K562 (cell line): Measurements from ENCODE around the gene INPP4B. TPM values are rescaled to one million over a fixed set of nuclear protein-coding genes. Genes with fewer than 3 reads are reported as not detected.

Source experiments
- CC2D1A ChIP-seq: fragments of 450-650 bp; IDR thresholded peaks from 2 replicates; pipeline ENCODE4 v1.6.1; 2017; ENCODE audit warnings: mild to moderate bottlenecking
- ETV5 ChIP-seq: sonication (generic); formaldehyde crosslinking; IDR thresholded peaks from 2 replicates; pipeline ENCODE4 v1.4.0; 2020; ENCODE audit warnings: low read depth, mild to moderate bottlenecking, missing genetic modification reagents
- FOXJ3 ChIP-seq: sonication (generic); formaldehyde crosslinking; IDR thresholded peaks from 2 replicates; pipeline ENCODE4 v1.4.0; 2020; ENCODE audit warnings: mild to moderate bottlenecking, missing genetic modification reagents
- GABPB1 ChIP-seq: sonication (generic); formaldehyde crosslinking; IDR thresholded peaks from 2 replicates; pipeline ENCODE4 v1.8.0; 2022; ENCODE audit warnings: mild to moderate bottlenecking, missing genetic modification reagents
- GTF2F1 ChIP-seq: IDR thresholded peaks from 2 replicates; pipeline ENCODE4 v1.6.1; 2011; ENCODE audit warnings: low read depth, low read length, improper control_type of control experiment
- MYBL2 ChIP-seq, 2 experiments: fragments of 450-650 bp in 1 of 2; sonication (generic) in 1 of 2; formaldehyde crosslinking in 1 of 2; IDR thresholded peaks; 2 replicates each; pipeline versions ENCODE4 v1.6.1 to v1.8.1; 2017 to 2022; ENCODE audit warnings: borderline replicate concordance in 1 of 2, inconsistent platforms in 1 of 2, low read depth in 1 of 2, mild to moderate bottlenecking in 1 of 2, missing genetic modification reagents in 1 of 2, moderate library complexity in 1 of 2
- NCOA2 ChIP-seq, 2 experiments: fragments of 450-650 bp; IDR thresholded peaks; 2 replicates each; pipeline ENCODE4 v1.6.1; 2018; ENCODE audit warnings: mild to moderate bottlenecking in 2 of 2, moderate library complexity in 1 of 2; ENCODE audit not compliant: partially characterized antibody in 2 of 2
- SAP30 ChIP-seq: fragments of 200-600 bp; sonication (generic); IDR thresholded peaks from 2 replicates; pipeline ENCODE4 v1.6.1; 2012; ENCODE audit warnings: borderline replicate concordance, low read depth, mild to moderate bottlenecking, moderate library complexity, low read length, control low read depth, inconsistent platforms; ENCODE audit not compliant: insufficient read depth, poor library complexity, severe bottlenecking
- SP1 ChIP-seq: sonication (generic); formaldehyde crosslinking; IDR thresholded peaks from 2 replicates; pipeline ENCODE4 v1.8.1; 2022; ENCODE audit warnings: mild to moderate bottlenecking, missing genetic modification reagents
- ZBTB40 ChIP-seq, 2 experiments: fragments of 450-650 bp in 1 of 2; sonication (generic) in 1 of 2; formaldehyde crosslinking in 1 of 2; IDR thresholded peaks; 2 replicates each; pipeline versions ENCODE4 v1.7.1 to v1.9.0; 2016 to 2022; ENCODE audit warnings: inconsistent platforms in 1 of 2, mild to moderate bottlenecking in 1 of 2, missing genetic modification reagents in 1 of 2
- ZNF644 ChIP-seq: fragments of 200-800 bp; sonication (Bioruptor generic); IDR thresholded peaks from 2 replicates; pipeline ENCODE4 v1.6.1; 2016; ENCODE audit warnings: low read depth, missing genetic modification characterization, missing compliant biosample characterization
- polyA plus RNA-seq, 8 experiments: library from polyadenylated mRNA; depleted of rRNA in 4 of 8; stranded (reverse) in 5 of 8; unstranded in 3 of 8; fragments of >200 nt; fragmentation: Nextera tagmentation in 2 of 8; fragmentation: Illumina TruSeq in 1 of 8; extraction: Ambion mirVana in 2 of 8; extraction: Trizol in 1 of 8; gene quantifications; 2 replicates each; pipeline versions ENCODE4 v1.2.1 to v1.2.3, GENCODE V29; 2011 to 2014; ENCODE audit warnings: inconsistent platforms in 1 of 8, missing spikeins in 1 of 8
- total RNA-seq, 7 experiments: library from RNA; depleted of rRNA in 6 of 7; stranded (reverse); fragments of >200 nt in 6 of 7; fragmentation: Illumina TruSeq in 2 of 7; extraction: Trizol in 2 of 7; gene quantifications; 2 replicates each; pipeline versions ENCODE4 v1.2.1 to v1.2.3, GENCODE V29; 2011 to 2021; ENCODE audit warnings: low replicate concordance in 1 of 7

INPP4B gene
- total and polyA plus RNA-seq, 9 of the 15 experiments (the other 6 are each of a cell fraction or from before 2014, with no cell fraction given), result 0.04 to 0.11 TPM; not detected in 7

- TF ChIP-seq ZBTB40 (IDR thresholded peaks at IDR 0.05) (no peak), ZBTB40 (CRISPR knock-in tag; IDR thresholded peaks at IDR 0.05) (no peak), GTF2F1 (no peak), NCOA2 (IDR thresholded peaks at IDR 0.05; ENCODE audit: partially characterized antibody in 2 of 2) (no peak), ZNF644 (tag) (no peak), SP1 (CRISPR knock-in tag) (no peak), ETV5 (CRISPR knock-in tag) (no peak), MYBL2 (IDR thresholded peaks at IDR 0.05; ENCODE audit: low read depth) (no peak), MYBL2 (CRISPR knock-in tag; IDR thresholded peaks at IDR 0.05; ENCODE audit: borderline replicate concordance) (no peak), SAP30 (no peak), CC2D1A (no peak), GABPB1 (CRISPR knock-in tag) (no peak), FOXJ3 (no peak)
Measured at GRCh38 chr4:142356118-142356759, 489.9 kb downstream of the INPP4B start (continued).
